LHCN-M2 (cell line): Measurements from ENCODE around the gene LHPP. TPM values are rescaled to one million over a fixed set of nuclear protein-coding genes. Genes with fewer than 3 reads are reported as not detected.
A peak's percentile ranks its signal among the peaks of the same experiment; 100 is the strongest.
"Not testable (repeated sequence)": the region's sequence is repeated elsewhere in the genome, so short reads cannot be mapped to it uniquely, and the experiment has no call there.

Experiments used
- DNase-seq: peaks from one replicate; pipeline ENCODE4 v3.0.0-alpha.2; 2012; ENCODE audit warnings: low read depth
- total RNA-seq: library from RNA; depleted of rRNA; stranded (reverse); fragments of >200 nt; gene quantifications from 2 replicates; pipeline ENCODE4 v1.2.3, GENCODE V29; 2014

LHPP gene
- total RNA-seq, 1 experiment from 2014 or later: 13.2 TPM

GRCh38 chr10:124569623-124570470 lies 108.2 kb downstream of the LHPP start:
- DNase-seq: no peak

- DNase-seq: no peak
Measured at GRCh38 chr10:124570646-124571045, 109.0 kb downstream of the LHPP start.

- DNase-seq: no peak
Measured at GRCh38 chr10:124572751-124573150, 111.1 kb downstream of the LHPP start.

DNA sequence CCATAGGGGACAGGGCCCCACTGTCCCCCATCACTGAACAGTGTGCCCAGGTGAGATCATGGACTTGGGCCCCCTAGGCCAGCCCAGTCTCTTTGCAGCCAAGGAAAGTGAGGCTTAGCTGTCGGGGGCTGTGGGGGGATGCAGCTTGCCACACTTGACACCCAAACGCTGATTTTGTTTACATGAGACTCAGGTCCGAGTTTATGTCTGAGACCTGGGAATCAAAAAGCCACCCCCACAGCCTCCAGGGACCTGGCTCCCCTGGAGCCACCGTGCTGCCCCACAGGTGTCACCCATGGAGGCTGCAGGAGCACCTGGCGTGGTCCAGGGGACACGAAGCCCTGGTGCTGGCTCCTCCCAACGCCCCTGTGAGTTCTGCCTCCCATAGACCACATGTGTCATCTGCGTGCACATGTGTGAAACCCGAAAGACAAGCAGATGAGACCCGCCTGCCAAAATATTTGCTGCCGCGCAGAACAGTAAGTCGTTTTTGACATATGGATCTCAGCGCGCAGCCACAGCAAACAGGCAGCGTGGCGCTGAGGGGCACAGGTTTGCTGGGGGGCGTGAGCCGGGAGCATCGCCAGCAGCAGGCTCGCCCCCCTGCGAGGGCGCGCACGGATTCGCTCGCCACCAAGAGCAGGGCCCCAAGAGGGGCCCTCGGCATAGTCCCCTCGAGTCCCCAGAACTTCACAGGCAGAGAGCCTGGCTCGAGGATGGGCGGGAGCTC lies 112.3 kb downstream of the LHPP start:
- no peak for DNase-seq

- DNase-seq: no peak
Measured at GRCh38 chr10:124574456-124575070, 112.9 kb downstream of the LHPP start.

GRCh38 chr10:124575107-124576035 lies 113.7 kb downstream of the LHPP start:
- no peak for DNase-seq

- DNase-seq: no peak
Measured at GRCh38 chr10:124576526-124577420, 115.2 kb downstream of the LHPP start.

- no peak for DNase-seq
Measured at GRCh38 chr10:124577651-124578050, 116.0 kb downstream of the LHPP start.

DNA sequence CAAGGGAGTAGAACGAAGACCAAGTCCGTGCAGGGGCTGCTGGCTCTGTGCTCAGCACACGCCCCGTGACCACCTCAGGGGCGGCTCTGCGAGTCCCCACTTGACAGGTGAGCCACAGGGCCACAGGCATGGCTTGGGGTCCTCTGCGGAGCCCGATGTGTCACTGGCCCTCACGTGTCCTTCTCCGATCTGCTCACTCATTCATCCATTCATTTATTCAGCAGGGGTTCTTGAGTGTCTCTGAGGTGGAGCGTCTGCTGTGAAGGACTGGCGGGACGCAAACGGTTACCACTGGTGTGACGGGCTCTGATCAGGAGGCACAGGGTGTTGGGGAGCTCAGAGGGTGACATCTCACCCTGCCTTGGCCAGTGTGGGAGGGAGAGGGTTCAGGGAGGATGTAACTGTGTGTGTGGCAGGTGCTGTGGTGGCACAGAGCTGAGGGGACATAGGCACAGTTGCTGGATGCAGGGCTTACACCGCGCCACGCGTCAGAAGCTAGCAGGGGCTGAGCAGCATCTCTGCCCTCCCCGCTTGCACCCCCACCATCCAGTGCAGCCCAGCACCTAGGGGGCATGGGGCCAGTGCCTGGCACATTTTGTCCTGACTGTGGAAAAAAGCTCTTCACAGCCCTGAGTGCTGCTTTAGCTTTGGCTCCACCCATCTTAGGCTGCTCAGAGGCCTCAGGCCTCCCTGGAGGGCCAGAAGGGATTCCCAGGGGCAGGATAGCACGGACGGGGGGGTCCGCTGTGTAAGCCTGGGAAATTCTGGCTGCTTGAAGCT lies 116.8 kb downstream of the LHPP start:
- DNase-seq: no peak

- no peak for DNase-seq
Measured at GRCh38 chr10:124579011-124579399, 117.4 kb downstream of the LHPP start.

DNA sequence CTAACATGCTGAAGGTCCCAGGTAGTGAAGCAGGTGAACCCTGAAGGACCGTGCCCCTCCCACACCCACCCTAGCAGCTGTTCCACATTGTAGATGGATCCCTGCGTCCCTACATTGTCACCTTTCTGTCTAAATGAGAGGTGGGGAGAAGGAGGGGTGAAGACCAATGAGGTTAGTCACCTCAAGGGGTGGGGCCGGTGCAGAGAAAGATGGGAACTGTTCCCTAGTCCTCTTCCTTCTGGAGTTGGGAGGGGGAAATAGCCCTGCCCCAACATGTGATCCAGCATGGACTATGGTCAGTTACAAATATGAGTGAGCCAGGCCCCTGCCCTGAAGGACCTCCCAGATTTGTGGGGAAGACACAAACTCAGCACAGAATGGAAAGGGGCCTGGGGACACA lies 124.5 kb downstream of the LHPP start:
- no peak for DNase-seq

DNA sequence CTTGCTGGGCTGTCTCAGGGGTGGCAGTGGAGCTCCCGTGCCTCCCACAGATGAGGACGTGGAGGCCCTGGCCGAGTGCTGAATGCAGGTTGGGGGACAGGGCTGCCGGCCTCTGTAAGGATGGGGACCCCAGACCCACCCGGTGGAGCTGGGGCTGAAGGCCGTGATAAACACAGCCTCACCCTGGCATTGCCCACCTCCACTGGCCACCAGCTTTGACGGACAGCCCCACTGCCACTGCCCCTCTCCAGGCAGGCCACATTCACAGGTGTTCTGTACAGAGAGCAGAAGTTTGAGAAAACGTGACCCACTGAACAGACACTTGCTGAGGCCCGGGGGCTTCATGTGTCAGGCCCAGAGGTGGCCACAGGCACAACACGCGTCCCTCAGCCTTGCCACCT lies 126.2 kb downstream of the LHPP start:
- DNase-seq: no peak

- not testable (repeated sequence) for DNase-seq
Measured at GRCh38 chr10:124588341-124588735, 126.7 kb downstream of the LHPP start.

- peak; percentile 56 for DNase-seq
Measured at GRCh38 chr10:124588736-124589490, 127.3 kb downstream of the LHPP start.

DNA sequence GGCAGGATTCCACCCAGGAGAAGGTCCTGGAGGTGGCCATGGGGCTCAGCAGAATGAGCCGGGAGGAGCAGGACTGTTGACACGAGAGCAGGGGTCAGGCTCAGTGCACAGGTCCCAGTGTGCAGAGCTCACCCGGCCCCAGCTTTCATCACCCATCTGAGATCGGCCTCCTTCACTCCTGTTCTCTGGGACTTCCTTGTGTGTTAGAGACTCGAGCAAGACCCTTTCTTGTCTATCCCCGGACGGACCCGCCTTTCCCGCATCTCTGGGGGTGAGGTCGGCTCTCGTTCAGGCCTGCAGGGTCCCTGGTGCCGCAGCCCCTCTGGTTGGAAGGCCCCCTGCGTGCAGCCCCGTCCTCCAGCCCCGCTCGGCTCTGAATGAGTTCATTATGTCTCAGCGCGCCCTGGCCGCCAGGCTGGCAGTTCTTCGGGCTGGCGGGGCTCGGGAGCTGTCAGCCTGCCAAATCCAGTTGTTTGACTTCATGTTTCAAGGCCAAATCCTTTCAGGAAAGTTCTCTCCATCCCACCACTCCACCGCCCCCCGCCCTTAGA lies 127.9 kb downstream of the LHPP start:
- no peak for DNase-seq

- no peak for DNase-seq
Measured at GRCh38 chr10:124590216-124591122, 128.8 kb downstream of the LHPP start.

GRCh38 chr10:124591123-124591495 lies 129.5 kb downstream of the LHPP start:
- no peak for DNase-seq
